Activated T-cell treated with anti-CD3 and anti-CD28 coated beads, Interleukin-2, amount 50 U/mL, for 72 hours (primary cell): ENCODE data around the gene KIR3DL1. TPM values are rescaled to one million over a fixed set of nuclear protein-coding genes. Genes with fewer than 3 reads are reported as not detected.

Source experiments
- ATAC-seq, 2 donors: fragments of 150-1000 bp; cut with Tn5 transposase; replicated peaks in 1 of 2; 2 replicates each; pipeline ENCODE4 v1.10.0; 2021; ENCODE audit warnings: moderate library complexity in 2 of 2, mild to moderate bottlenecking in 1 of 2
- DNase-seq, 2 donors: peaks; one replicate each; pipeline ENCODE4 v3.0.0; 2021 to 2022; ENCODE audit warnings: mixed read lengths in 1 of 2
- H3K27ac Mint-ChIP-seq: one replicate; pipeline ENCODE4 v1.8.0; 2022; ENCODE audit warnings: mild to moderate bottlenecking, moderate library complexity, mixed read lengths
- H3K27me3 Mint-ChIP-seq: one replicate; pipeline ENCODE4 v1.8.0; 2022; ENCODE audit warnings: low read depth, mixed read lengths
- H3K36me3 Mint-ChIP-seq, 2 donors: one replicate each; pipeline ENCODE4 v1.8.0; 2022; ENCODE audit warnings: mixed read lengths in 2 of 2, mild to moderate bottlenecking in 1 of 2; ENCODE audit not compliant: insufficient read depth in 2 of 2
- H3K4me1 Mint-ChIP-seq: one replicate; pipeline ENCODE4 v1.8.0; 2022; ENCODE audit warnings: low read depth, mixed read lengths
- H3K4me3 Mint-ChIP-seq, 2 donors: one replicate each; pipeline ENCODE4 v1.8.0; 2022; ENCODE audit warnings: mild to moderate bottlenecking in 2 of 2, mixed read lengths in 2 of 2, moderate library complexity in 2 of 2
- H3K9me3 Mint-ChIP-seq, 2 donors: one replicate each; pipeline ENCODE4 v1.8.0; 2022; ENCODE audit warnings: mixed read lengths in 2 of 2
- total RNA-seq, 2 donors: library from RNA; stranded (reverse); gene quantifications; one replicate each; pipeline ENCODE4 v1.2.3, GENCODE V29; 2022

KIR3DL1 gene
- total RNA-seq, 2 donors from 2014 or later = 0.21 TPM; not detected in 1

DNA sequence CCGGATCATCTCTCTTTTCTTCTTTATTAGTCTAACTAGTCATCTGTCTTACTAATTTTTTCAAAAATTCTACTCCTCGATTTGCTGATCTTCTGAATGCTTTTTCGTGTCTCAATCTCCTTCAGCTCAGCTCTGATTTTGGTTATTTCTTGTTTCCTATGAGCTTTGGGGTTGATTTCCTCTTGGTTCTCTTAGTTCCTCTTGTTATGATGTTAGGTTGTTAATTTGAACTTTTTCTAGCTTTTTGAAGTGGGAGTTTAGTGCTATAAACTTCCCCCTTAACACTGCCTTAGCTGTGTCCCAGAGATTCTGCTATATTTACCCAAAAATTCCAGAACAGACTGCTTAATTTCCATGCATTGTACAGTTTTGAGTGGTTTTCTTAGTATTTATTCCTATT lies 61.2 kb downstream of the KIR3DL1 start:
- Mint-ChIP-seq H3K4me3 (no peak overlapping the region), H3K27me3 (peaks cover 22% of the 10 kb centered on the region), H3K4me1 (peaks cover under 1% of the 10 kb centered on the region), H3K9me3 (no peaks in the 10 kb centered on the region), H3K27ac (no peak overlapping the region), H3K36me3 (no peaks in the 10 kb centered on the region)
- ATAC-seq = no peak
- DNase-seq = no peak

Other genes starting within 250 kb of the KIR3DL1 start
- not detected for gene LILRA2, start 242.7 kb upstream of the KIR3DL1 start, total RNA-seq
- not detected for gene LILRA1, start 222.8 kb upstream of the KIR3DL1 start, total RNA-seq
- gene LILRB1, start 186.0 kb upstream of the KIR3DL1 start, total RNA-seq = 1 to 10 TPM in 1 of 2 donors, under 1 TPM in 1; 0.38 to 3.6 TPM
- not detected for gene LILRB4, start 153.5 kb upstream of the KIR3DL1 start, total RNA-seq
- not detected for gene KIR3DL3, start 92.0 kb upstream of the KIR3DL1 start, total RNA-seq
- gene KIR2DL3, start 78.0 kb upstream of the KIR3DL1 start, total RNA-seq = not detected
- gene KIR2DL1, start 46.7 kb upstream of the KIR3DL1 start, total RNA-seq = under 1 TPM in 1 of 2 donors, not detected in 1; 0.24 TPM
- gene KIR2DL4, start 12.9 kb upstream of the KIR3DL1 start, total RNA-seq = under 1 TPM; 0.60 to 0.63 TPM
- gene KIR2DS4, start 16.2 kb downstream of the KIR3DL1 start, total RNA-seq = under 1 TPM; 0.24 to 0.88 TPM
- 1 to 10 TPM in 1 of 2 donors, under 1 TPM in 1; 0.89 to 4.4 TPM for gene KIR3DL2, start 34.0 kb downstream of the KIR3DL1 start, total RNA-seq
- not detected for gene FCAR, start 57.8 kb downstream of the KIR3DL1 start, total RNA-seq
- gene NCR1, start 89.7 kb downstream of the KIR3DL1 start, total RNA-seq = 1 to 10 TPM in 1 of 2 donors, under 1 TPM in 1; 0.53 to 4.1 TPM
- gene NLRP7, start 131.1 kb downstream of the KIR3DL1 start, total RNA-seq = not detected
- 1 to 10 TPM; 6.6 to 9.9 TPM for gene NLRP2, start 149.9 kb downstream of the KIR3DL1 start, total RNA-seq
- under 1 TPM; 0.24 to 0.39 TPM for gene GP6, start 221.8 kb downstream of the KIR3DL1 start, total RNA-seq
- 10 to 100 TPM; 11.5 to 13.8 TPM for gene RDH13, start 246.7 kb downstream of the KIR3DL1 start, total RNA-seq